ENCODE results near the gene PPP4R3B.

PPP4R3B gene

DNA sequence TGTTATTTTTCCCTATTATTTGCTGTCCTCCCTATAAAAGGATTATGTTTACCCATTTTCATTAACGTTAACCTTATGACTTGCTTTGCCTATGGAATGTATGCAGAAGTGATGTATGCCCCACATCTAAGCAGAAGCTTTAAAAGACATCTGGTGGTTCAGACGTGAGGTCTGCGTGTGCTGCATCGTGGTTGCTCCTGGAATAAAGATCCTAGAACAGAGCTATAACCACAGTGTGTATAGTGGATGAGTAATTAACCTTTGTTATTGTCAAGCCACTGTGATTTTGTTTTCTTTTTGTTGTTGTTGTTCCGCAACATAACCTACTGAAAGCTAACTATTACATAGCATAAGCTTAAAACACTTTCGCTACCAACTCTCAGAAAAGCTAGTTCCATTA lies 118.8 kb downstream of the PPP4R3B start:
- ChIA-PET CTCF (no interaction called here), POLR2A (ENCODE audit: low non-redundant PET) (no interaction called here)
- H3K27ac ChIP-seq = no peak overlapping the region
- TF ChIP-seq, protein P1, sequence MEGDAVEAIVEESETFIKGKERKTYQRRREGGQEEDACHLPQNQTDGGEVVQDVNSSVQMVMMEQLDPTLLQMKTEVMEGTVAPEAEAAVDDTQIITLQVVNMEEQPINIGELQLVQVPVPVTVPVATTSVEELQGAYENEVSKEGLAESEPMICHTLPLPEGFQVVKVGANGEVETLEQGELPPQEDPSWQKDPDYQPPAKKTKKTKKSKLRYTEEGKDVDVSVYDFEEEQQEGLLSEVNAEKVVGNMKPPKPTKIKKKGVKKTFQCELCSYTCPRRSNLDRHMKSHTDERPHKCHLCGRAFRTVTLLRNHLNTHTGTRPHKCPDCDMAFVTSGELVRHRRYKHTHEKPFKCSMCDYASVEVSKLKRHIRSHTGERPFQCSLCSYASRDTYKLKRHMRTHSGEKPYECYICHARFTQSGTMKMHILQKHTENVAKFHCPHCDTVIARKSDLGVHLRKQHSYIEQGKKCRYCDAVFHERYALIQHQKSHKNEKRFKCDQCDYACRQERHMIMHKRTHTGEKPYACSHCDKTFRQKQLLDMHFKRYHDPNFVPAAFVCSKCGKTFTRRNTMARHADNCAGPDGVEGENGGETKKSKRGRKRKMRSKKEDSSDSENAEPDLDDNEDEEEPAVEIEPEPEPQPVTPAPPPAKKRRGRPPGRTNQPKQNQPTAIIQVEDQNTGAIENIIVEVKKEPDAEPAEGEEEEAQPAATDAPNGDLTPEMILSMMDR (conservative IDR thresholded peaks at IDR 0.05; ENCODE audit: low read depth) = no peak
- no peak for DNase-seq (ENCODE audit: low spot score)

Measured in RWPE1 (cell line).